H1 (cell line): Measurements from ENCODE around the gene SPSB1. TPM values are rescaled to one million over a fixed set of nuclear protein-coding genes. Genes with fewer than 3 reads are reported as not detected.

Experiments used
- CHD7 ChIP-seq: fragments of 300-600 bp; sonication (generic); IDR thresholded peaks from 2 replicates; pipeline ENCODE4 v1.7.1; 2012; ENCODE audit warnings: low read length, moderate library complexity, mild to moderate bottlenecking, inconsistent platforms; ENCODE audit not compliant: insufficient replicate concordance
- FOSL1 ChIP-seq: IDR thresholded peaks from 2 replicates; pipeline ENCODE4 v1.6.1; 2011; ENCODE audit warnings: mild to moderate bottlenecking, low read depth, low read length, moderate library complexity; ENCODE audit not compliant: insufficient read depth
- KDM1A ChIP-seq: fragments of 200-600, 300-600 bp; sonication (generic); IDR thresholded peaks from 2 replicates; pipeline ENCODE4 v1.7.1; 2016; ENCODE audit warnings: mild to moderate bottlenecking, low read length, borderline replicate concordance
- NRF1 ChIP-seq: IDR thresholded peaks from 2 replicates; pipeline ENCODE4 v1.6.1; 2011; ENCODE audit warnings: mild to moderate bottlenecking, low read depth, low read length, improper control_type of control experiment
- SAP30 ChIP-seq: fragments of 300-600 bp; sonication (generic); IDR thresholded peaks from 2 replicates; pipeline ENCODE4 v1.7.1; 2012; ENCODE audit warnings: low read length, moderate library complexity, mild to moderate bottlenecking, inconsistent platforms; ENCODE audit not compliant: insufficient read depth, insufficient replicate concordance
- polyA plus RNA-seq, 7 experiments: library from polyadenylated mRNA; depleted of rRNA in 3 of 7; stranded (reverse) in 5 of 7; unstranded in 2 of 7; fragments of >200 nt in 5 of 7; fragments of 200-250 nt in 2 of 7; gene quantifications; 1 replicate in 5 of 7; 2 replicates in 1 of 7; 4 replicates in 1 of 7; pipeline versions ENCODE4 v1.2.1 to v1.2.3, GENCODE V29; 2011 to 2013; ENCODE audit warnings: missing spikeins in 2 of 7, mixed read lengths in 2 of 7
- total RNA-seq: library from RNA; stranded (reverse); fragmentation: NEBNext Ultra II Directional; extraction: Animal tissue kit (Norgen Biotek cat#: 25700); gene quantifications from 2 replicates; pipeline ENCODE4 v1.2.1, GENCODE V29; 2021

Gene SPSB1
- total and polyA plus RNA-seq, 2 of the 8 experiments (the other 6 are each of a cell fraction or from before 2014, with no cell fraction given), result 5.3 to 6.4 TPM

DNA sequence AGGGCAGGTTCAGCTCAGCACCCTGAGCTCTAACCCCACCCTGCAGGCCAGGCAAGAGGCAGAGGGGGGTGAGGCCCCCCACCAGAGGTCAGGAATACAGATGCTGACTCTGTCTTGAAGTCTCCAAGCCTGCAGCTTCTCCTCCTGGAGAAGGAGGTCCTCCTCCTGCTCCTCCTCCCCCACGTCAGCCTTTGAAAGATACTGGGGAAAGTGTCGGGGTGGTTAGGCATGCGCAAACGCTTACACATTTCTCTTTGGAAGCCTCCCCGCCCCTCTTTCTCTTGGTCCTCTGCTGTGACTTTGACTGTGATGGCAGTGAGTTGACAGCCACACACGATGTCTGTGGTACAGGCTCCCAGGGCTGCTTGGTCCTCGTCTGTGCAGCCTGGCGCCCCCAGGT lies 65.3 kb downstream of the SPSB1 start (continued):
- TF ChIP-seq FOSL1 (no peak), NRF1 (no peak), SAP30 (no peak), KDM1A (no peak), CHD7 (no peak)
